Stimulated activated naive CD8-positive, alpha-beta T cell treated with anti-CD3 and anti-CD28 coated beads, Interleukin-15, amount 100 ng/mL, for 72 hours (primary cell): ENCODE results near the gene RCHY1.
"Not testable (repeated sequence)": the region's sequence is repeated elsewhere in the genome, so short reads cannot be mapped to it uniquely, and the experiment has no call there.

ENCODE experiments used
- ATAC-seq: fragments of 150-1000 bp; cut with Tn5 transposase; 2 replicates; pipeline ENCODE4 v1.10.0; 2021; ENCODE audit warnings: mild to moderate bottlenecking, moderate library complexity
- DNase-seq, 2 donors: peaks; one replicate each; pipeline ENCODE4 v3.0.0; 2021 to 2022
- H3K27ac Mint-ChIP-seq, 2 donors: one replicate each; pipeline ENCODE4 v1.8.0; 2022; ENCODE audit warnings: mild to moderate bottlenecking in 2 of 2, mixed read lengths in 2 of 2, moderate library complexity in 2 of 2
- H3K27me3 Mint-ChIP-seq: one replicate; pipeline ENCODE4 v1.8.0; 2022; ENCODE audit warnings: mixed read lengths
- H3K4me1 Mint-ChIP-seq: one replicate; pipeline ENCODE4 v1.8.0; 2022; ENCODE audit warnings: mild to moderate bottlenecking, mixed read lengths
- H3K4me3 Mint-ChIP-seq, 2 donors: one replicate each; pipeline ENCODE4 v1.8.0; 2022; ENCODE audit warnings: mild to moderate bottlenecking in 2 of 2, mixed read lengths in 2 of 2, moderate library complexity in 1 of 2
- H3K9me3 Mint-ChIP-seq, 2 donors: one replicate each; pipeline ENCODE4 v1.8.0; 2022; ENCODE audit warnings: mixed read lengths in 2 of 2

The RCHY1 gene

DNA sequence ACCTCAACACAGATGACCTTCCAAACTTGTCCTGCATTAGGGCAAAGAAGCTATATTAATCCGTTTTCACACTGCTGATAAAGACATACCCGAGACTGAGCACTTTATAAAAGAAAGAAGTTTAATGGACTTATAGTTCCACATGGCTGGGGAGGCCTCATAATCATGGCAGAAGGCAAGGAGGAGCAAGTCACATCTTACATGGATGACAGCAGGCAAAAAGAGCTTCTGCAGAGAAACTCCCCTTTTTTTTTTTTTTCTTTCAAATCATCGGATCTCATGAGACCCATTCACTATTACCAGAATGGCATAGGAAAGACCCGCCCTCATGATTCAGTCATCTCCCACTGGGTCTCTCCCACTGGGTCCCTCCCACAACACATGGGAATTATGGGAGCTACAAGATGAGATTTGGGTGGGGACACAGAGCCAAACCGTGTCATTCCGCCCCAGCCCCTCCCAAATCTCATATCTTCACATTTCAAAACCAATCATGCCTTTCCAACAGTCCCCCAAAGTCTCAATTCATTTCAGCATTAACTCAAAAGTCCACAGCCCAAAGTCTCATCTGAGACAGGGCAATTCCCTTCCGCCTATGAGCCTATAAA lies 17.4 kb upstream of the RCHY1 start:
- Mint-ChIP-seq H3K27ac (peak overlapping the region in 1 of 2 donors; percentile 73), H3K9me3 (peaks cover 20 to 38% of the 10 kb centered on the region in 2 donors)
- not testable (repeated sequence) for H3K4me1 Mint-ChIP-seq, H3K27me3 Mint-ChIP-seq, H3K4me3 Mint-ChIP-seq, DNase-seq, ATAC-seq

GRCh38 chr4:75530556-75531322 lies 16.5 kb upstream of the RCHY1 start:
- no peak for ATAC-seq
- peaks cover 4% of the 10 kb centered on the region for H3K4me1 Mint-ChIP-seq

GRCh38 chr4:75527482-75527881 lies 13.3 kb upstream of the RCHY1 start:
- H3K27me3 Mint-ChIP-seq, result no peaks in the 10 kb centered on the region

More at GRCh38 chr4:75530556-75531322, 16.5 kb upstream of the RCHY1 start:
- no peak overlapping the region for H3K4me3 Mint-ChIP-seq
- H3K27ac Mint-ChIP-seq, result no peak overlapping the region
- H3K27me3 Mint-ChIP-seq, result no peaks in the 10 kb centered on the region
- peaks cover 20 to 36% of the 10 kb centered on the region in 2 donors for H3K9me3 Mint-ChIP-seq
- no peak for DNase-seq

DNA sequence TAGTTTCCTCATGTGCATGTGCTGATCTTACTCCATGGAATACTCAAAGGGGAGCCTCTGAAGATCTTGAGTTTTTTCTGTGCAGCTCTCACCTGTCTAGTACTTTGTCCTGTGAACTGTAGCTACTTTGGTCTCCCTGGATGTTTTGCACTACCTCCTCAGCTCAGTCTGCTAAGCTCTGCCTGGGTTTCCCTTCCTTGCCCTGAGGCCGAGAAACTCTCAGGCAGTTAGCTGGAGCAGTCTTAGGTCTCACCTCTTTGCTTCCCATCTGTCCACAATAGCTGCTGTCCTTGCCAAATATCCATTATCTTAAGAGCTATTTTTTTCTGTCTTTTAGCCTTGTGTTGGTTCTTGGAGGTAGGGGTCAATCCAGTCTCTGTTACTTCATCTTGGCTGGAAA lies 11.7 kb upstream of the RCHY1 start:
- no peak for DNase-seq
- H3K4me3 Mint-ChIP-seq, result no peak overlapping the region
- no peaks in the 10 kb centered on the region for H3K27me3 Mint-ChIP-seq
- no peak for ATAC-seq
- H3K27ac Mint-ChIP-seq, result no peak overlapping the region
- peaks cover 3 to 8% of the 10 kb centered on the region in 2 donors for H3K9me3 Mint-ChIP-seq
- H3K4me1 Mint-ChIP-seq, result peaks cover 22% of the 10 kb centered on the region

More at GRCh38 chr4:75527482-75527881, 13.3 kb upstream of the RCHY1 start:
- no peak overlapping the region for H3K4me3 Mint-ChIP-seq
- no peak overlapping the region for H3K27ac Mint-ChIP-seq
- no peak for DNase-seq
- no peak for ATAC-seq
- H3K4me1 Mint-ChIP-seq, result peaks cover 18% of the 10 kb centered on the region
- peaks cover 12 to 22% of the 10 kb centered on the region in 2 donors for H3K9me3 Mint-ChIP-seq

DNA sequence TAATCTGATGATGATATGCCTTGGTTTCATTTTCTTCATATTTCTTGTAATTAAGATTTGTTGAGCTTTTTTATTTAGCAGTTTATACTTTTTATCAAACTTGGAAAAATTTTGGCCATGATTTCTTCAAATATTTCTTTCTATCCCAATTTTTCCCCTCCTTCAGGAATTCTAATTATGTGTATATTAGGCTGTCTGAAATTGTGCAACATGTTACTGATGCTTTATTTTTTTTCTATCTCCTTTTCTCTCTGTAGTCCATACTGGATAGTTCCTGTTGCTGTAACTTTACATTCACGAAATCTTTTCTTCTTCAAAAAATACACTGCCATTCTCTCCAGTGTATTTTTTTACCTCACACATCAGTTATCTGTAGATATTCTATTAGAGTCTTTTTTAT lies 10.9 kb upstream of the RCHY1 start:
- no peaks in the 10 kb centered on the region for H3K27me3 Mint-ChIP-seq
- DNase-seq, result no peak
- H3K4me3 Mint-ChIP-seq, result no peak overlapping the region
- H3K27ac Mint-ChIP-seq, result peak overlapping the region in 1 of 2 donors; percentile 65
- no peaks in the 10 kb centered on the region for H3K9me3 Mint-ChIP-seq
- peaks cover 30% of the 10 kb centered on the region for H3K4me1 Mint-ChIP-seq
- no peak for ATAC-seq

DNA sequence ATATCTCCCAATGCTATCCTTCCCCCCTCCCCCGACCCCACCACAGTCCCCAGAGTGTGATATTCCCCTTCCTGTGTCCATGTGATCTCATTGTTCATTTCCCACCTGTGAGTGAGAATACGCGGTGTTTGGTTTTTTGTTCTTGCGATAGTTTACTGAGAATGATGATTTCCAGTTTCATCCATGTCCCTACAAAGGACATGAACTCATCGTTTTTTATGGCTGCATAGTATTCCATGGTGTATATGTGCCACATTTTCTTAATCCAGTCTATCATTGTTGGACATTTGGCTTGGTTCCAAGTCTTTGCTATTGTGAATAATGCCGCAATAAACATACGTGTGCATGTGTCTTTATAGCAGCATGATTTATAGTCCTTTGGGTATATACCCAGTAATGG lies 5.2 kb upstream of the RCHY1 start:
- H3K27ac Mint-ChIP-seq, H3K9me3 Mint-ChIP-seq, DNase-seq, H3K27me3 Mint-ChIP-seq, ATAC-seq, H3K4me3 Mint-ChIP-seq: not testable (repeated sequence)
- H3K4me1 Mint-ChIP-seq, result peaks cover 42% of the 10 kb centered on the region

DNA sequence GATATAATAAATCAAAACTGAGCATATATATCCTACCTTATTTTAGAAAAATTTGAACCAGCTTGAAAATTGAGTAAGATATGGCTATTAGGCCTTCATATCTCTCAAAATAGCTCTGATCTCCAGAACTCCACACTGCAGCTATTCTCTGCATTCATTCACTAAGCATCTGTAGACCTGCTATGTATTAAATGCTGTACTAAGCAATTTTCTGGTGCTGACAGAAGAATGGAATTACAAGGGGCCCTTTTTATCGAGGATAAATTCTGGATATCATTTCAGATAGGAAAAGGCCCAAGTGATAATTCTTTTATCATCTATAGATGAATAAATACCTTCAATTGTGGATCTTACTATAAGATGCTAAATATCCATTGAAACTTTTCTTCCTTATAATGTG lies 1.9 kb upstream of the RCHY1 start:
- Mint-ChIP-seq H3K4me1 (peaks cover 31% of the 10 kb centered on the region), H3K9me3 (no peaks in the 10 kb centered on the region), H3K27me3 (no peaks in the 10 kb centered on the region), H3K4me3 (no peak overlapping the region), H3K27ac (no peak overlapping the region)
- no peak for DNase-seq
- ATAC-seq, result no peak

- DNase-seq, result no peak
- ATAC-seq, result no peak
- peak overlapping the region; percentile 96 to 97 for H3K27ac Mint-ChIP-seq
- peak overlapping the region in 1 of 2 donors; percentile 90 for H3K4me3 Mint-ChIP-seq
- H3K4me1 Mint-ChIP-seq, result peaks cover 31% of the 10 kb centered on the region
- H3K9me3 Mint-ChIP-seq, result peaks cover 0 to under 1% of the 10 kb centered on the region in 2 donors
- no peaks in the 10 kb centered on the region for H3K27me3 Mint-ChIP-seq
These were observed 878 bp upstream of the RCHY1 start for GRCh38 chr4:75514949-75515612.

DNA sequence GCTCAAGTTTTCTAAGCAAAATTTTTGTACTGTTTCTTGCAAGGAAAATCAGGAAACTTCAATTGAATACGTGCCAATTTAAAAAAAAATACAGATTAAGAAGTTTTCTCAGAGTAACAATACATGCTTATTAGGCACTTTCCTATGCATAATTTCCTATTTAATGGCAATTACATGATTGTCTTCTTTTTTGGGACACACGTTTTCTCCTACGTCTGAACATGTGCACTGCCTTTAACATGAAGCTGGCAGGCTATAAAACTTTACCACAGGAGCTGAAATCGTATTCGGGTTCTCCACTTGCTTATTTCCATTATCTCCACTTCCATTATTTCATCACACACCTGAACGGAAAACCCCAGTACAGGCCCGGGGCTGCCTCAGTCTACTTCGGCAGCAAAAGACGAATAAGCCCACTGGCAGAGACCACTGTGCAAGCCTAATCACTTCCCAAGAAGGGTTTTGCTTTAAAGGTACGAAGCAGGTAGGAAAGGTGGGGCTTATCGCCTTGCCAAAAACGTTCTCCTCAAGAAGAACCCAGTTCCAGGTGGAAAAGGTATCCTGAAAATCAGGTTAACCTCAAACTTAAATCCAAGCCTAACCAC lies 575 bp downstream of the RCHY1 start:
- H3K4me1 Mint-ChIP-seq, result peaks cover 37% of the 10 kb centered on the region
- ATAC-seq (no peak), DNase-seq (no peak)
- peak overlapping the region in 1 of 2 donors; percentile 90 for H3K4me3 Mint-ChIP-seq
- H3K27me3 Mint-ChIP-seq, result no peaks in the 10 kb centered on the region
- peak overlapping the region; percentile 96 to 97 for H3K27ac Mint-ChIP-seq
- H3K9me3 Mint-ChIP-seq, result peaks cover 7% of the 10 kb centered on the region in 2 donors

- H3K9me3 Mint-ChIP-seq, result peaks cover 7% of the 10 kb centered on the region in 2 donors
- H3K4me1 Mint-ChIP-seq, result peaks cover 35% of the 10 kb centered on the region
- H3K4me3 Mint-ChIP-seq, result peak overlapping the region in 1 of 2 donors; percentile 90
- no peaks in the 10 kb centered on the region for H3K27me3 Mint-ChIP-seq
- no peak for ATAC-seq
- DNase-seq, result no peak
- no peak overlapping the region for H3K27ac Mint-ChIP-seq
These were observed 1.6 kb downstream of the RCHY1 start for GRCh38 chr4:75512386-75513211.

- H3K4me1 Mint-ChIP-seq, result peaks cover 32% of the 10 kb centered on the region
- H3K9me3 Mint-ChIP-seq, result peaks cover 7% of the 10 kb centered on the region in 2 donors
These were observed 2.4 kb downstream of the RCHY1 start for GRCh38 chr4:75511841-75512240.

GRCh38 chr4:75509592-75509991 lies 4.6 kb downstream of the RCHY1 start:
- H3K27me3 Mint-ChIP-seq, ATAC-seq, H3K9me3 Mint-ChIP-seq, H3K27ac Mint-ChIP-seq, DNase-seq: not testable (repeated sequence)
- Mint-ChIP-seq H3K4me1 (peaks cover 32% of the 10 kb centered on the region), H3K4me3 (peak overlapping the region in 1 of 2 donors; percentile 44)

More at GRCh38 chr4:75511841-75512240, 2.4 kb downstream of the RCHY1 start:
- ATAC-seq, result no peak
- Mint-ChIP-seq H3K4me3 (no peak overlapping the region), H3K27me3 (no peaks in the 10 kb centered on the region), H3K27ac (no peak overlapping the region)
- DNase-seq, result no peak

GRCh38 chr4:75505630-75506029 lies 8.6 kb downstream of the RCHY1 start:
- ATAC-seq (no peak), DNase-seq (no peak)
- H3K27me3 Mint-ChIP-seq, result no peaks in the 10 kb centered on the region
- peaks cover 25% of the 10 kb centered on the region for H3K4me1 Mint-ChIP-seq
- no peak overlapping the region for H3K4me3 Mint-ChIP-seq
- peaks cover 7% of the 10 kb centered on the region in 2 donors for H3K9me3 Mint-ChIP-seq
- H3K27ac Mint-ChIP-seq, result no peak overlapping the region

- Mint-ChIP-seq H3K4me1 (peaks cover 21% of the 10 kb centered on the region), H3K4me3 (no peak overlapping the region), H3K27ac (no peak overlapping the region), H3K27me3 (no peaks in the 10 kb centered on the region), H3K9me3 (peaks cover 0 to 6% of the 10 kb centered on the region in 2 donors)
- DNase-seq (no peak), ATAC-seq (no peak)
These were observed 11.5 kb downstream of the RCHY1 start for GRCh38 chr4:75502671-75503070.

GRCh38 chr4:75499900-75500299 lies 14.3 kb downstream of the RCHY1 start:
- H3K27ac Mint-ChIP-seq, result no peak overlapping the region
- H3K4me1 Mint-ChIP-seq, result peaks cover 27% of the 10 kb centered on the region
- no peak overlapping the region for H3K4me3 Mint-ChIP-seq
- H3K9me3 Mint-ChIP-seq, result peaks cover 0 to 6% of the 10 kb centered on the region in 2 donors
- ATAC-seq (no peak), DNase-seq (no peak)
- H3K27me3 Mint-ChIP-seq, result no peaks in the 10 kb centered on the region
